OCI-LY1 (cell line): ENCODE results near the gene TREH.

Experiments used
- EZH2 ChIP-seq: fragments of 200-600 bp; sonication (generic), shearing (Covaris generic); IDR thresholded peaks from 2 replicates; pipeline ENCODE4 v1.8.0; 2017; ENCODE audit warnings: borderline replicate concordance, mixed run types, mild to moderate bottlenecking, antibody characterized with exemption, low read length, moderate library complexity, mixed read lengths
- TF ChIP-seq, protein P1 (sequence below): fragments of 200-600 bp; sonication (generic), shearing (Covaris generic); IDR thresholded peaks from 2 replicates; pipeline ENCODE4 v1.5.1; 2017; ENCODE audit warnings: mild to moderate bottlenecking, antibody characterized with exemption, low read length, moderate library complexity, mixed read lengths

GRCh38 chr11:118652681-118653181 lies 26.7 kb downstream of the TREH start:
- TF ChIP-seq, protein P1, sequence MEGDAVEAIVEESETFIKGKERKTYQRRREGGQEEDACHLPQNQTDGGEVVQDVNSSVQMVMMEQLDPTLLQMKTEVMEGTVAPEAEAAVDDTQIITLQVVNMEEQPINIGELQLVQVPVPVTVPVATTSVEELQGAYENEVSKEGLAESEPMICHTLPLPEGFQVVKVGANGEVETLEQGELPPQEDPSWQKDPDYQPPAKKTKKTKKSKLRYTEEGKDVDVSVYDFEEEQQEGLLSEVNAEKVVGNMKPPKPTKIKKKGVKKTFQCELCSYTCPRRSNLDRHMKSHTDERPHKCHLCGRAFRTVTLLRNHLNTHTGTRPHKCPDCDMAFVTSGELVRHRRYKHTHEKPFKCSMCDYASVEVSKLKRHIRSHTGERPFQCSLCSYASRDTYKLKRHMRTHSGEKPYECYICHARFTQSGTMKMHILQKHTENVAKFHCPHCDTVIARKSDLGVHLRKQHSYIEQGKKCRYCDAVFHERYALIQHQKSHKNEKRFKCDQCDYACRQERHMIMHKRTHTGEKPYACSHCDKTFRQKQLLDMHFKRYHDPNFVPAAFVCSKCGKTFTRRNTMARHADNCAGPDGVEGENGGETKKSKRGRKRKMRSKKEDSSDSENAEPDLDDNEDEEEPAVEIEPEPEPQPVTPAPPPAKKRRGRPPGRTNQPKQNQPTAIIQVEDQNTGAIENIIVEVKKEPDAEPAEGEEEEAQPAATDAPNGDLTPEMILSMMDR: no peak
- TF ChIP-seq EZH2: no peak
